GM13976 (cell line): Measurements from ENCODE around the gene RUSC2.
"Not testable (repeated sequence)": the region's sequence is repeated elsewhere in the genome, so short reads cannot be mapped to it uniquely, and the experiment has no call there.

Experiments
- DNase-seq: peaks from one replicate; pipeline ENCODE4 v3.0.0; 2012; ENCODE audit warnings: low spot score
- CTCF ChIP-seq: IDR thresholded peaks from 2 replicates; pipeline ENCODE4 v1.5.1; 2012; ENCODE audit warnings: borderline replicate concordance, mild to moderate bottlenecking; ENCODE audit not compliant: insufficient read depth; ENCODE audit errors: extremely low read depth, missing control alignments, control extremely low read depth
- in situ Hi-C: fragments of 300-500 bp; cut with MboI; formaldehyde crosslinking; loops from one replicate; pipeline ENCODE4 v1.12.0; 2022; ENCODE audit warnings: low sequenced_read_pairs, mixed read lengths, inconsistent platforms; ENCODE audit not compliant: unreplicated experiment

RUSC2 gene

DNA sequence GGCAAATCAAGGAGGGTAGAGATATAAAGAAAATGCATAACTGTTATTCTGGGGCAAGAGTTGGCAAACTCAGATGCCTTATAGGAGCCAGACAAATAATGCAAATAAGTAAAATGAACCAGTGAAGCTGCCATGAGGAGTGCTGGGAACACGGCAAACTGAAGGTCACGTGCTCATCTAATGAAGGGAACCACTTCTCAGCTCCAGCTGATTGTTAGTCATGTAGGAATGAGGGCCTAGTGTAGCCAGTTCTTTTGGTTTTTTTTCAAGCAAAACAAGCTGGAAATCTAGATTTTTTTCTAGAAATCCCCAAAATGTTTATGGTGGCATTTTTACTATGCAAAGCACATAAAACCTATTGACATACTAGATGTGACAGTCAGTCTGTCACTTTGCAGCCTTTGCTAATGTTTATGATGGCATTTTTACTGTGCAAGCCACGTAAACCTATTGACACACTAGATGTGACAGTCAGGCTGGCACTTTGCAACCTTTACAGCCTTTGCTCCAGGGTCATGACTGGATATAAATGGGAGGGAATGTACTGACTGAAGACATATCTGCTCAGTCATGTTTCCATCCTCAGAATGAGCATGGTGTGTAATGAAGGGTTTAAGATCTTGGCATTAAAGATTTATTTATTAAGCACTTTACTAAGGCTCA, 39.4 kb downstream of the RUSC2 start:
- DNase-seq = no peak
- in situ Hi-C loops = no loop called here
- no peak for TF ChIP-seq CTCF

- in situ Hi-C loops = no loop called here
- no peak for TF ChIP-seq CTCF
- no peak for DNase-seq
Observed at GRCh38 chr9:35533398-35533797, 43.5 kb downstream of the RUSC2 start.

- not testable (repeated sequence) for DNase-seq
Observed at GRCh38 chr9:35534921-35535320, 45.0 kb downstream of the RUSC2 start.

GRCh38 chr9:35537913-35538312, 48.0 kb downstream of the RUSC2 start:
- no peak for TF ChIP-seq CTCF
- no peak for DNase-seq
- in situ Hi-C loops = no loop called here

More at GRCh38 chr9:35534921-35535320, 45.0 kb downstream of the RUSC2 start:
- in situ Hi-C loops = not testable (repeated sequence)

- in situ Hi-C loops = no loop called here
- no peak for TF ChIP-seq CTCF
- no peak for DNase-seq
Observed at GRCh38 chr9:35538361-35539234, 48.7 kb downstream of the RUSC2 start.
